Endodermal cell (in vitro differentiated cells): ENCODE data around the gene FAM229A. TPM values are rescaled to one million over a fixed set of nuclear protein-coding genes. Genes with fewer than 3 reads are reported as not detected.

Experiments
- DNase-seq: peaks from one replicate; pipeline ENCODE4 v3.0.0-alpha.2; 2017
- H3K27ac ChIP-seq: 2 replicates; pipeline ENCODE4 v1.5.1; 2013; ENCODE audit warnings: mild to moderate bottlenecking, low read depth, low read length, moderate library complexity
- H3K27me3 ChIP-seq: 2 replicates; pipeline ENCODE4 v1.6.1; 2013; ENCODE audit warnings: mild to moderate bottlenecking, low read length, moderate library complexity; ENCODE audit not compliant: insufficient read depth, control insufficient read depth, poor library complexity, severe bottlenecking
- H3K36me3 ChIP-seq: 2 replicates; pipeline ENCODE4 v1.7.0; 2013; ENCODE audit warnings: mild to moderate bottlenecking, low read length, moderate library complexity; ENCODE audit not compliant: control insufficient read depth, insufficient read depth
- H3K4me1 ChIP-seq: one replicate; pipeline ENCODE4 v1.7.0; 2013; ENCODE audit warnings: low read length; ENCODE audit not compliant: control insufficient read depth, insufficient read depth
- H3K4me3 ChIP-seq: 2 replicates; pipeline ENCODE4 v1.5.1; 2013; ENCODE audit warnings: mild to moderate bottlenecking, low read length, moderate library complexity
- H3K9ac ChIP-seq: 2 replicates; pipeline ENCODE4 v1.6.1; 2013; ENCODE audit warnings: mild to moderate bottlenecking, low read length, moderate library complexity; ENCODE audit not compliant: poor library complexity, severe bottlenecking; ENCODE audit errors: extremely low read depth
- H3K9me3 ChIP-seq: 2 replicates; pipeline ENCODE4 v1.6.1; 2013; ENCODE audit warnings: mild to moderate bottlenecking, low read length, moderate library complexity; ENCODE audit not compliant: control insufficient read depth
- H3K27ac Mint-ChIP-seq: 2 replicates; pipeline ENCODE4 v1.8.0; 2020; ENCODE audit warnings: mixed read lengths
- H3K27me3 Mint-ChIP-seq: 2 replicates; pipeline ENCODE4 v1.8.0; 2021; ENCODE audit warnings: mild to moderate bottlenecking, mixed read lengths; ENCODE audit not compliant: insufficient read depth
- H3K36me3 Mint-ChIP-seq: 2 replicates; pipeline ENCODE4 v1.8.0; 2020; ENCODE audit warnings: low read depth, mixed read lengths
- H3K4me1 Mint-ChIP-seq: 2 replicates; pipeline ENCODE4 v1.8.0; 2020; ENCODE audit warnings: mixed read lengths
- H3K4me3 Mint-ChIP-seq: 2 replicates; pipeline ENCODE4 v1.8.0; 2020; ENCODE audit warnings: mild to moderate bottlenecking, moderate library complexity, mixed read lengths
- H3K9me3 Mint-ChIP-seq: 2 replicates; pipeline ENCODE4 v1.8.0; 2020; ENCODE audit warnings: mild to moderate bottlenecking, mixed read lengths
- WGBS, 2 experiments: methylation state at CpG; one replicate each; pipeline versions ENCODE4 v1.1.5 to v1.1.7; 2013; ENCODE audit warnings: missing lambda C conversion rate in 2 of 2, mixed read lengths in 1 of 2; ENCODE audit not compliant: insufficient coverage in 1 of 2, insufficient read length in 1 of 2; 5-methylcytosine and 5-hydroxymethylcytosine counted together
- total RNA-seq, 2 donors: library from RNA; stranded (reverse); fragmentation: NEBNext Ultra II Directional in 1 of 2; extraction: Animal tissue kit (Norgen Biotek cat#: 25700) in 1 of 2; gene quantifications; 2 replicates in 1 of 2; 3 replicates in 1 of 2; pipeline ENCODE4 v1.2.1, GENCODE V29; 2021
- TF ChIP-seq, protein P1 (sequence below): fragments of 200-600 bp; sonication (generic); conservative IDR thresholded peaks from 2 replicates; pipeline ENCODE4 v1.5.0; 2021; ENCODE audit warnings: antibody characterized with exemption, mild to moderate bottlenecking

FAM229A gene
- total RNA-seq, 2 donors from 2014 or later = 6.8 to 8.4 TPM

DNA sequence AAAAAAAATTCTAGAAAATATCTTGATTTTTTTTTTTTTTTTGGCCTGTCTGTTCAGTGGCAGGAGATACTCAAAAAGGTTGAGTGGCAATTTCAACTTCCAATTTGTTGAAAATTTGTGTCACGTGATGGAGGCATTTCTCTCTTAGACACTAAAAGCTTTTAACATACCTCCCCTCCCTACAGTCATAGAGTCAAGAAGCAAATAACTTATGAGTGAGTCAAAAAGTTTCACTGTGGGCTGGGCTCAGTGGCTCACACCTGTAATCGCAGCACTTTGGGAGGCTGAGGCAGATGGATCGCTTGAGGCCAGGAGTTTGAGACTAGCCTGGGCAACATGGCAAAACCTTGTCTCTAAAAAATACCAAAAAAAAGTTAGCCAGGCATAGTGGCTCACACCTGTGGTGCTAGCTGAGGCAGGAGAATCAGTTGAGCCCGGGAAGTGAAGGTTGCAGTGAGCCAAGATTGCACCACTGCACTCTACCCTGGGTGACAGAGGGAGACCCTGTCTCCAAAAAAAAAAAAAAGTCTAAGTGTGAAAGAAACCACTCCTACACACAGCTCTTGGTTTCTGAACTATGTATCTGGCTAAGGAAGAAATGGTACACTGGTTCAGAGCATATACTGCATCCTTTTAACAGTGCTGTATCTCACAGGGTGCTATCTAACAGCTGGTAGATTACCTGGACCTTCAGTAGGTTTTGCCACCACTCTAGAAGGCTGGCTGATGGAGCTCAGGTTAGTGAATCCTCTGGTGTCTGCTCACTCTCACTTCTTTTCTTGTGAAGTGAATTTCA lies 43.6 kb upstream of the FAM229A start:
- Mint-ChIP-seq H3K36me3 (no peaks in the 10 kb centered on the region), H3K4me1 (peaks cover 2% of the 10 kb centered on the region), H3K9me3 (peaks cover 8% of the 10 kb centered on the region), H3K27me3 (no peaks in the 10 kb centered on the region), H3K4me3 (no peak overlapping the region), H3K27ac (no peak overlapping the region)
- WGBS, 2 experiments = 87 to 97% methylated on average over 3 to 4 of the region's 4 CpGs
- Histone ChIP-seq H3K36me3 (no peaks in the 10 kb centered on the region), H3K27me3 (no peaks in the 10 kb centered on the region), H3K9ac (no peak overlapping the region), H3K27ac (no peak overlapping the region), H3K4me1 (no peaks in the 10 kb centered on the region), H3K9me3 (peaks cover 5% of the 10 kb centered on the region), H3K4me3 (no peak overlapping the region)
- DNase-seq = no peak
- TF ChIP-seq, protein P1, sequence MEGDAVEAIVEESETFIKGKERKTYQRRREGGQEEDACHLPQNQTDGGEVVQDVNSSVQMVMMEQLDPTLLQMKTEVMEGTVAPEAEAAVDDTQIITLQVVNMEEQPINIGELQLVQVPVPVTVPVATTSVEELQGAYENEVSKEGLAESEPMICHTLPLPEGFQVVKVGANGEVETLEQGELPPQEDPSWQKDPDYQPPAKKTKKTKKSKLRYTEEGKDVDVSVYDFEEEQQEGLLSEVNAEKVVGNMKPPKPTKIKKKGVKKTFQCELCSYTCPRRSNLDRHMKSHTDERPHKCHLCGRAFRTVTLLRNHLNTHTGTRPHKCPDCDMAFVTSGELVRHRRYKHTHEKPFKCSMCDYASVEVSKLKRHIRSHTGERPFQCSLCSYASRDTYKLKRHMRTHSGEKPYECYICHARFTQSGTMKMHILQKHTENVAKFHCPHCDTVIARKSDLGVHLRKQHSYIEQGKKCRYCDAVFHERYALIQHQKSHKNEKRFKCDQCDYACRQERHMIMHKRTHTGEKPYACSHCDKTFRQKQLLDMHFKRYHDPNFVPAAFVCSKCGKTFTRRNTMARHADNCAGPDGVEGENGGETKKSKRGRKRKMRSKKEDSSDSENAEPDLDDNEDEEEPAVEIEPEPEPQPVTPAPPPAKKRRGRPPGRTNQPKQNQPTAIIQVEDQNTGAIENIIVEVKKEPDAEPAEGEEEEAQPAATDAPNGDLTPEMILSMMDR = no peak

DNA sequence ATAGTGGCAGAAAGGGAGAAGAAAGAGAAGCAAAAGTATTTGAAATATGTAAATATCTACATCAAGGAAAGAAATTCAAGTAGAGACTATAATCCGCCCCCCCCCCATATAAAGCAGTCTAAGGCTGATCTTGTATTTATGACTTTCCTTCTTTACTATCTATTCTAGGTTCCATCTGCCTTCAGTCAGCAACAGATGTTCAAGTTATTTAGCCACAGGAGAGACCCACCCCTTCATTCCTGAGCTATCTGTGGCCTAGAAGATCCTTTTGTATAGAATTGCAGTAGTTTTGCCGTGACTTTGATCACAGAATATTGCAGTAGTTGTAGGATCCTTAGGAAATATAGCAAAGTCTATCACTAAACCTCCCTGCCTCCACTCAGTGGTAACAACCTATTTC lies 42.7 kb upstream of the FAM229A start:
- Histone ChIP-seq H3K27me3 (no peaks in the 10 kb centered on the region), H3K9me3 (peaks cover 5% of the 10 kb centered on the region), H3K4me3 (no peak overlapping the region), H3K36me3 (no peaks in the 10 kb centered on the region), H3K4me1 (no peaks in the 10 kb centered on the region), H3K27ac (no peak overlapping the region), H3K9ac (no peak overlapping the region)
- Mint-ChIP-seq H3K9me3 (peaks cover 6% of the 10 kb centered on the region), H3K27ac (no peak overlapping the region), H3K4me3 (no peak overlapping the region), H3K27me3 (no peaks in the 10 kb centered on the region), H3K36me3 (no peaks in the 10 kb centered on the region), H3K4me1 (peaks cover 3% of the 10 kb centered on the region)
- DNase-seq = no peak
- 71% methylated on average over 1 of the region's 2 CpGs; no CpG with 5 or more reads in 1 of the 2 experiments for WGBS, 2 experiments
- TF ChIP-seq, protein P1 = no peak

DNA sequence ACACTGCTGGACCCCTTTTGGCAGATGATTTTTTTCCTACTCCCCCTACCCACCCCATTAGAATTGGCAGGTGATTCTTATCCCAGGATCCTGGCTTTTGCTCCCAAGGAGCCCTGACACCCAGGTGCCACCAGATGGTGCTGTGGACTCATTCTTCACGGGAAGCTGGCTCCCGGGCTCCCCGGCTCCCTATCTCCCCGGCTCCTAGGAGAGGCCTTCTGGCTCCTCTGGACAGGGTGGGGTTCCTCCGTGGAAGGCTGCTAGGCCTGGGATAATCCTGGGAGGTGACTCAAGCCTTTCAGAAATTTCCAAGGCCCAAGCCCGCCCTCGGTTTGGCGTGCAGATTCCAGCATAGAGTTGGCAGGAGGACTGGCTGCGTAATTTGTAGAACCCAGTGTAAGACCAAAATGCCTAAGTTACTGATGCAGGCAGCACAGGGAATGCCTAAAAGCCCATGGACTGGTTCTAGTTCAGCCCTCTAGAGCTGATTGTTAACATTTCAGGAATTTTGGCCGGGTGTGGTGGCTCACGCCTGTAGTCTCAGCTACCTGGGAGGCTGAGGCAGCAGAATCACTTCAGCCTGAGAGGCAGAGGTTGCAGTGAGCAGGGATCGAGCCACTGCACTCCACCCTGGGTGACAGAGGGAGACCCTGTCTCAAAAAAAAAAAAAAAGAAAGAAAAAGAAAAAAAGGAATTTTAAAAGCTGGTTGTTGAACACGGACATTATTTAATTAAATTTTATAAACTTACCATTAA lies 38.8 kb upstream of the FAM229A start:
- H3K9me3 ChIP-seq = peaks cover 6% of the 10 kb centered on the region
- no peak overlapping the region for H3K9ac ChIP-seq
- peak; percentile 96 for DNase-seq
- 42 to 52% methylated on average over 9 to 12 of the region's 13 CpGs for WGBS, 2 experiments
- H3K9me3 Mint-ChIP-seq = peaks cover 9% of the 10 kb centered on the region
- no peaks in the 10 kb centered on the region for H3K27me3 ChIP-seq
- H3K27ac ChIP-seq = no peak overlapping the region
- H3K4me1 Mint-ChIP-seq = peaks cover 7% of the 10 kb centered on the region
- no peak overlapping the region for H3K4me3 ChIP-seq
- no peak overlapping the region for H3K4me3 Mint-ChIP-seq
- peak overlapping the region; percentile 74 for H3K27ac Mint-ChIP-seq
- TF ChIP-seq, protein P1 = peak; percentile 96
- H3K36me3 Mint-ChIP-seq = peaks cover 9% of the 10 kb centered on the region
- no peaks in the 10 kb centered on the region for H3K4me1 ChIP-seq
- no peaks in the 10 kb centered on the region for H3K27me3 Mint-ChIP-seq
- H3K36me3 ChIP-seq = no peaks in the 10 kb centered on the region
